ENCODE data around the gene ZCCHC14. TPM values are rescaled to one million over a fixed set of nuclear protein-coding genes. Genes with fewer than 3 reads are reported as not detected.

The ZCCHC14 gene
- total and polyA plus RNA-seq, 2 of the 13 experiments (the other 11 are each of a cell fraction or from before 2014, with no cell fraction given): 12.4 to 12.5 TPM

GRCh38 chr16:87491522-87492290 lies 1.1 kb downstream of the ZCCHC14 start (continued):
- TF ChIP-seq MTERF4 (CRISPR knock-in tag; IDR thresholded peaks at IDR 0.05) (no peak), ZNF264 (CRISPR knock-in tag; IDR thresholded peaks at IDR 0.05) (no peak), ZNF160 (CRISPR knock-in tag; IDR thresholded peaks at IDR 0.05) (no peak), ZNF749 (CRISPR knock-in tag; IDR thresholded peaks at IDR 0.05; ENCODE audit: borderline replicate concordance) (no peak), CSRNP1 (CRISPR knock-in tag; IDR thresholded peaks at IDR 0.05) (no peak), PCBP2 (optimal IDR thresholded peaks at IDR 0.05; ENCODE audit: low read depth, low read length, poor library complexity, severe bottlenecking) (no peak), ZBTB43 (CRISPR knock-in tag; conservative IDR thresholded peaks at IDR 0.05) (0 out of 2 replicates have a peak, but pooled peaks have one; percentile 38), RFX5 (IDR thresholded peaks at IDR 0.05; ENCODE audit: low read depth, low read length) (no peak), GTF3A (CRISPR knock-in tag; conservative IDR thresholded peaks at IDR 0.05) (no peak), ZKSCAN5 (CRISPR knock-in tag; IDR thresholded peaks at IDR 0.05) (no peak), ZNF672 (CRISPR knock-in tag; IDR thresholded peaks at IDR 0.05) (no peak), ZBTB46 (CRISPR knock-in tag; IDR thresholded peaks at IDR 0.05; ENCODE audit: borderline replicate concordance) (no peak), MED8 (CRISPR knock-in tag; IDR thresholded peaks at IDR 0.05; ENCODE audit: insufficient replicate concordance) (no peak), STAG1 (CRISPR knock-in tag; IDR thresholded peaks at IDR 0.05) (peak; percentile 45), E2F1 (CRISPR knock-in tag; IDR thresholded peaks at IDR 0.05) (no peak), MEF2D (CRISPR knock-in tag; IDR thresholded peaks at IDR 0.05) (0 out of 2 replicates have a peak, but pooled peaks have one; percentile 19), SP5 (CRISPR knock-in tag; IDR thresholded peaks at IDR 0.05; ENCODE audit: borderline replicate concordance, low read depth) (no peak), JUN (CRISPR knock-in tag; IDR thresholded peaks at IDR 0.05) (no peak), ZNF580 (CRISPR knock-in tag; IDR thresholded peaks at IDR 0.05; ENCODE audit: borderline replicate concordance, low read depth) (peak; percentile 72; the same call in 1 of the 2 replicates), RAD21 (CRISPR knock-in tag; IDR thresholded peaks at IDR 0.05) (no peak; the same call in 1 of the 2 replicates), ZNF747 (CRISPR knock-in tag; IDR thresholded peaks at IDR 0.05; ENCODE audit: borderline replicate concordance) (no peak), AHR (CRISPR knock-in tag; IDR thresholded peaks at IDR 0.05) (peak; percentile 51; the same call in 1 of the 2 replicates), MBD4 (IDR thresholded peaks at IDR 0.05; ENCODE audit: borderline replicate concordance, low read length) (no peak)

Data from HepG2 (cell line).